ENCODE measurements around the gene MOB1B.
"Not testable (repeated sequence)": the region's sequence is repeated elsewhere in the genome, so short reads cannot be mapped to it uniquely, and the experiment has no call there.

Gene MOB1B

GRCh38 chr4:70901984-70902576, at the start of gene MOB1B:
Gene MOB1B (plus strand): TSS chr4:70902369. CDS start chr4:70902537, 168 bp downstream.
- peak; percentile 75 for DNase-seq

DNA sequence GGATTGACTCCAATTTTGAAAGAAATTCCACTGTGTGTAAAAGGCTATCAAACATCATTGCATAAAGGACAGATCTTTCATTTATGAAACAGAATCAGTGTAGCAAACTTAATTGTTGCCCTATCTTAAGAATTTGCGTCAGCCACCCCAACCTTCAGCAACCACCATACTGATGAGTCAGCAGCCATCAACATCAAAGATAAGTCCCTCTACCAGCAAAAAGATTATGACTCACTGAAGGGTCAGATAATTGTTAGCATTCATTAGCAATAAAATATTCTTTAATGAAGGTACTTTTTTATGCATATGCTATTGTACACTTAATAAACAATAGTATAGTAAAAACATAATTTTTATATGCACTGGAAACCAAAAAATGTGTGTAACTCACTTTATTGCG, 46.7 kb upstream of the MOB1B start:
- DNase-seq: no peak

- DNase-seq: no peak
These were observed 43.7 kb upstream of the MOB1B start for GRCh38 chr4:70858454-70858853.

DNA sequence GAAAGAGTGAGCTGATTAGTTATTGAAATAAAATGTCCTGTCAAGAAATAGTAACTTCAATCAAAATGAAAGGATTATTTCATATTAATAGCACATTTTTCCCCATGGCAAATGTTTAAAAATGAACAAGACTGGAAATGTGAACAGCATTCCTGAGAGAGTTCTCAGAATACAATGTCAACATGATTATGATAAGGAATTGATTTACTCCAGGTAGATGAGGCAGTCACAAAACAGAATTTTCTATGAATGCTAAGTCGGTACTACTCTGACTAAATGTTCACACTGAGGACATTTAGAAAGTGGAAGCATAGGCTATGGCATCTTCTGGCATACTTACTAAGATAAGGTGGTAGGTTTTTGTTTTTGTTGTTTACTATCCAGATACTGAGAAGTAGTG, 43.1 kb upstream of the MOB1B start:
- DNase-seq: no peak

GRCh38 chr4:70863099-70863790, 38.9 kb upstream of the MOB1B start:
- DNase-seq: no peak

GRCh38 chr4:70868778-70869177, 33.4 kb upstream of the MOB1B start:
- DNase-seq: no peak

DNA sequence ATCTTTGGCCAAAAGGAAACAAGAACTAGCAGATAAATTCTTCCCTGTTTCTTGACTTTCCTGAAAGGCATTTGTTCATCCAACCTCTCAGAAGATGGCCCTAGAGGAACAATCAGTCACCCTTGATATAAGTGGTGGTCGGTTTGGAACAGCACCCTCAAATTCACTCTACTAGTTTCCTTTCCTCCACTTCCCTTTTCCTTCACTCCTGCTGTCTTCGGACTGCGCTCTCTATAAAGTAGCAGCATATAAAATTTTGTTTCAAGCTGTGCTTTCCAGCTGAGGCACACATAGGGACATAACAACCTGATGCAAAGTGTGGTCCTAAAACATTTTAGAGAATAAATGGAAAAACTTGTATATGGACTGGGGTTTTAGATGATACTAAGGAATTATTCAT, 29.0 kb upstream of the MOB1B start:
- DNase-seq: no peak

- DNase-seq: no peak
These were observed 27.7 kb upstream of the MOB1B start for GRCh38 chr4:70874268-70875156.

DNA sequence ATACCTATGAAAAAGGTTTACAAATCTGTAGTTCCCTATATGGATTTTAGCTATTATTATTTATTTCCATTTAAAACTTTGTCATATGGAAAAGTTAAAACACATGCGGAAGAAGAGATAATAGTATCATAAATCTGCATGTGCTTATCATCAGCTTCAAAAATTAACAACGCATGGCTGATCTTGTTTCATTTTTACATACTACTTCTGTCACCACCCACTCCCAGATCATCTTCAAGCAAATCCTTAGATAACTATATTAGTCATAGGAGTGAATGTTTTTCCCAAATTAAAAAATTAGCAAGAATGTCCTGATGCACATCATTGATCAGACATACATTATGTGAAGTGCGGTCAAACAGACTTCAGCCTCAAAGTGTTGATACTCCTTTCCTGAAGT, 24.6 kb upstream of the MOB1B start:
- DNase-seq: no peak

- no peak for DNase-seq
These were observed 21.4 kb upstream of the MOB1B start for GRCh38 chr4:70880739-70881138.

GRCh38 chr4:70885174-70885573, 17.0 kb upstream of the MOB1B start:
- no peak for DNase-seq

- no peak for DNase-seq
These were observed 9.9 kb upstream of the MOB1B start for GRCh38 chr4:70892086-70892769.

GRCh38 chr4:70893790-70894189, 8.4 kb upstream of the MOB1B start:
- no peak for DNase-seq

DNA sequence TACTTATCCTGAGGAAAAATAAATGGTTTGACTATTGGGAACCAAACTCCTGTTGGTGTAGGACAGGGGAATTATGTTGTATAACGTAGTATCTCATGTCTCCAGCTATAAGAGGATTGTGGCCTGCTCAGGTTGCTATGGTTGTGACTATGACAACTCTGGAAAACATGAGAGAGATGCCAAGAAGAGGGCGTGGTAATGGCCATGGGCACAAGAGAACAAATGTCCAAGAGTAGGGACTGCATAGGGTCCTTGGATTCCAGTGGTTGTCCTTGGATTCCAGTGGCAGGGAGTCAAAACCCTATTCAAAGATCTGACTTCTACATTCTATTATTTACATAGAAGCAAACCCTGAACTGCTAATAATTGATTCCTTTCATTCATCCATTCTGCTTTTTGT, 6.8 kb upstream of the MOB1B start:
- DNase-seq: no peak

- no peak for DNase-seq
These were observed 6.2 kb upstream of the MOB1B start for GRCh38 chr4:70895811-70896491.

DNA sequence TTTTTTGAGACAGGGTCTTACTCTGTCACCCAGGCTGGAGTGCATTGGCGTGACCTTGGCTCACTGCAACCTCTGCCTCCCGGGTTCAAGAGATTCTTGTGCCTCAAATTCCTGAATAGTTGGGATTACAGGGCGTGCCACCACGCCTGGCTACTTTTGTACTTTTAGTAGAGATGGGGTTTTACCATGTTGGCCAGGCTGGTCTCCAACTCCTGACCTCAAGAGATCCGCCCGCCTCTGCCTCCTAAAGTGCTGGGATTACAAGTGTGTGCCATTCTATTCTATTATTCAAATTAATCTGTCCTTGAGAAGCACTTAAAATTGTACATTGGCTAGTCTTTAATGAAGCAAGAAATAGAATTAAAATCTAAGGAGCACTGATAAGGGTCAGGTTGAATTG, 3.6 kb upstream of the MOB1B start:
- DNase-seq: not testable (repeated sequence)

DNA sequence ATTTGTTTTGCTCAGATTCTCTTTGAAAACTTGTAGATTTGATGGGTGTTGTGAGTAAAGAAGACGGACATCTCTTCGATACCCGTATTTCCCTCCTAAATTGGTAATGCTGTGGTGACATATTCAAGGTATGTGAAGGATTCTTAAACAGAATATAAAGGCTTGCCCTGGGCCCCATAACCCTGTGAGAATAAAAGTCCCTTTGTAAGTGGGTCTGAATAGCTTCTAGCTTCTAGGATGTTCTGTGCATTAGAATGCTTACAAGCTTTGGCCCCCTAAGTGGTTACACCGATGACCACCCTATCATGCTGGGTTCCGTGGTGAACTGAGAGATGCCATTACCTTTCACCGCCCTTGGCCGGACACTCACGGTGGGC, 574 bp upstream of the MOB1B start:
- no peak for DNase-seq

- peak; percentile 67 for DNase-seq
These were observed 565 bp downstream of the MOB1B start for GRCh38 chr4:70902577-70903290.

DNA sequence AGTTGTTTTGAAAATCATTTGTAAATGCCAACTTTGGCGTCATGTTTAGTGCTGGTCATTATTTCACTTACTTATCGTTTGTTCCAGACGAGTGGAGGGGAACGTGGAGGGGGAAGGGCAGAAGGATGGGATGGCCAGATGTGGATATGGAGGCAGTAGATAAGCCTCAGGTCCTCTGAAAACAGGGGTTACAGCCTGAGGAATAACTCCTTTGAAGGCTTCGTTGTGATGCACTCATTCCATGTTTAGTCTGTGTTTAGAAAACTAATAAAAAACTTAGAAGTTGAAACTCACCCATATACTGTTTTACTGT, 1.1 kb downstream of the MOB1B start:
- no peak for DNase-seq

DNA sequence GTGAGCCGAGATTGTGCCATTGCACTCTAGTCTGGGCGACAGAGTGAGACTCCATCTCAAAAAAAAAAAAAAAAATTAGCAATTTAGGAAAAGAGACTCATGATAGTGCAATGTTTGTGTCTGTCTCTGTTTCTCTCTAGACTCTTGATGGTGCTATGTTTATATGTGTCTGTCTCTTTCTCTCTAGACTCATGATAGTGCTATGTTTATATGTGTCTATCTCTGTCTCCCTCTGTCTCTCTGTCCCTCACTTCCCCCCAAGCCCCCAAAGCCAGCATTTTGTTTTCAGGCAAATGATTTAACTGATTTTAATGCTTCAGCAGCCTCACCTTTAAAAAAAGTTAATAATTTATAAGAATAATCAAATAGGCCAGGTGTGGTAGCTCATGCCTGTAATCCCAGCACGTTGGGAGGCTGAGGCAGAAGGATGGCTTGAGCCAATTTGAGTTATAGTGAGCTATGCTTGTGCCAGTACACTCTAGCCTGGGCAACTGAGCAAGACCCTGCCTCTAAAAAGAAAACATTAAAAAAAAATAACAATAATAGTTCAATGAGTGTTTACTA, 6.9 kb downstream of the MOB1B start:
- DNase-seq: no peak

- DNase-seq: no peak
These were observed 11.8 kb downstream of the MOB1B start for GRCh38 chr4:70914000-70914399.

DNA sequence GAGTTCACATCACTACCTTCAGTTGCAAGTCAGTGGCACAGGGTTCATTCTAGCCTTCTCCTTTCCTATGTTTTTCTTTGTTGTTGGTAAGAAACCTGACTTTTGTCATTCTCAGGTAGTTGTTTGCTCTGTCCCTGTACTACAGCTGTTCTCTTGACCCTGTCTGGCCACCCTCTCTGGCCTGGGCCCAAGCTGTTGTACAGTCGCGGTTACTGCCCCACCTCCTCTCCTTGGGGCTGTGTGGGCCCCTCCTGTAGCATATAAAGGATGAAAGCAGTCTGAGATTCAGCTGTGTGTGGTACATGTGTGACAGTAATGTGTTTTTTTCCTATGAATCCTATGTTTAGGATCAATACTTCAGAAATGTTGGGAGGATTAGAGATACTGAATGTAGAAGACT, 12.5 kb downstream of the MOB1B start:
- no peak for DNase-seq

Data from NCI-H510A (cell line).